ENCODE data around the gene TOMT. TPM values are rescaled to one million over a fixed set of nuclear protein-coding genes. Genes with fewer than 3 reads are reported as not detected.

Gene TOMT
- total RNA-seq, 2 experiments from 2014 or later: not detected

DNA sequence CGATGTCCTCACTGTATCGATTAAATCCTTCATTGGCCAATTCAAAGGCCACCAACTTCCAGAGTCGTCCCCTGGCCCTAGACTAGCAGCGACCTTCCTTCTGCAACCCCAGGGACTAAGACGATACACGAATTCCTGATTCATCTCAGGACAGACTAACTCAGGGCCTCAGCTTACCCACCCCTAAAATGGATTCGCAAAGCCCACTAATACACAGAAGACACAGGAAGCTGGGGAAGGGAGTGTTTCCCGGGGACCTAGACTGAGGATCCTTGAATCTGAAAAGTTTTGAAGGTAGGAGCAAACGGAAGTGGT, 3.1 kb upstream of the TOMT start:
- Mint-ChIP-seq H3K9me3 (no peaks in the 10 kb centered on the region), H3K27ac (peak overlapping the region; percentile 96), H3K4me1 (ENCODE audit: low read depth) (peaks cover 37% of the 10 kb centered on the region), H3K36me3 (ENCODE audit: low read depth) (peaks cover 15% of the 10 kb centered on the region), H3K27me3 (no peaks in the 10 kb centered on the region), H3K4me3 (peak overlapping the region; percentile 95)
- DNase-seq: no peak
- no peak for ATAC-seq
- TF ChIP-seq, protein P1, sequence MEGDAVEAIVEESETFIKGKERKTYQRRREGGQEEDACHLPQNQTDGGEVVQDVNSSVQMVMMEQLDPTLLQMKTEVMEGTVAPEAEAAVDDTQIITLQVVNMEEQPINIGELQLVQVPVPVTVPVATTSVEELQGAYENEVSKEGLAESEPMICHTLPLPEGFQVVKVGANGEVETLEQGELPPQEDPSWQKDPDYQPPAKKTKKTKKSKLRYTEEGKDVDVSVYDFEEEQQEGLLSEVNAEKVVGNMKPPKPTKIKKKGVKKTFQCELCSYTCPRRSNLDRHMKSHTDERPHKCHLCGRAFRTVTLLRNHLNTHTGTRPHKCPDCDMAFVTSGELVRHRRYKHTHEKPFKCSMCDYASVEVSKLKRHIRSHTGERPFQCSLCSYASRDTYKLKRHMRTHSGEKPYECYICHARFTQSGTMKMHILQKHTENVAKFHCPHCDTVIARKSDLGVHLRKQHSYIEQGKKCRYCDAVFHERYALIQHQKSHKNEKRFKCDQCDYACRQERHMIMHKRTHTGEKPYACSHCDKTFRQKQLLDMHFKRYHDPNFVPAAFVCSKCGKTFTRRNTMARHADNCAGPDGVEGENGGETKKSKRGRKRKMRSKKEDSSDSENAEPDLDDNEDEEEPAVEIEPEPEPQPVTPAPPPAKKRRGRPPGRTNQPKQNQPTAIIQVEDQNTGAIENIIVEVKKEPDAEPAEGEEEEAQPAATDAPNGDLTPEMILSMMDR (IDR thresholded peaks at IDR 0.05): no peak
- intact Hi-C loops (cut with micrococcal nuclease): no loop called here
- CTCF ChIA-PET: interaction anchor here (0.9 to 15.1 kb wide), 7 partner anchors 9 to 82 kb away, joined by 3 to 278 read pairs (median 4); partner anchors contain the start of gene ANAPC15
- POLR2A ChIA-PET: interaction anchor here (0.8 to 2.7 kb wide), 8 partner anchors 10 to 103 kb away, joined by 3 to 6 read pairs (median 4); partner anchors contain the start of gene ANAPC15

DNA sequence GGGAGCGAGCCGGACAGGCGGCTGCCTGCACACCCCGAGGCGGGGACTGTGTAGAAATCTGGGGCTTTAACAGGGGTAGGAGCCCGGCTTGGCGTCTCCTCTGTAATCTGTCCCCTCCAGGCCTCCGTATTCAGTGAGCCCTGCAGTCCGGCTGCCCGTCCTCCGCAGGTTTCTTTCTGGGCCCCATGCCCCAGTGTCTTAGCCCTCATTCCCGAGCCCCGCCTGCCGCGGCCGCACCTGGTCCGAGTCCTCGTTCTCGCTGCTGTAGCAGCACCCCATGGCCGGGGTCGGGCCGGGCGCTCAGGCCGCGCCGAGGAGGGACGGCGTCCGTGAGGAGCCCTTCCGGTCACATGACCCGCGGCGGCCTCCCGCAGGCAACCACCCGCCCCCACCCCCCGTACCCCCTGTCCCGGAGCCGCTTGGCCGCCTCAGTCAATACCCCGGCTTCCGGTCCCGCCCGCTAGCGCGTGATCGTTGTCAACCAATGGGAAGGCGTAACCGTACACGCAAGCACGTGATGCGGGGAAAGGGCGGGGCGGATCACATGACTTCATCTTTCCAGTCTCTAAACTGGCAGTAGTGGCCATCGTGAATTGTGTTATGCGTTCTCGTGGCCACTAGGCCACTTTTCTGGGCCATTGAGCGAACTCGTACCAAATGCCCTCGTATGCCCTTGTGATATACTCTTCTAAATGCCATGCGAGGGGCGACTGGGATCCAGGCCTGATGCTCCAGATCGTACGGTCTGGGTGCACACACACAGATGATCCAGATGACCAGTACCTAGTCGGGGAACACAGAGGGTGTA, 2.6 kb upstream of the TOMT start, which contains the start of gene LAMTOR1:
TSS of gene LAMTOR1 (minus strand) at position 352 of the 808 bp plus-strand sequence. CDS start at position 279, 73 bp downstream.
- H3K4me3 Mint-ChIP-seq: peak within 1 kb of the TSS; percentile 95

DNA sequence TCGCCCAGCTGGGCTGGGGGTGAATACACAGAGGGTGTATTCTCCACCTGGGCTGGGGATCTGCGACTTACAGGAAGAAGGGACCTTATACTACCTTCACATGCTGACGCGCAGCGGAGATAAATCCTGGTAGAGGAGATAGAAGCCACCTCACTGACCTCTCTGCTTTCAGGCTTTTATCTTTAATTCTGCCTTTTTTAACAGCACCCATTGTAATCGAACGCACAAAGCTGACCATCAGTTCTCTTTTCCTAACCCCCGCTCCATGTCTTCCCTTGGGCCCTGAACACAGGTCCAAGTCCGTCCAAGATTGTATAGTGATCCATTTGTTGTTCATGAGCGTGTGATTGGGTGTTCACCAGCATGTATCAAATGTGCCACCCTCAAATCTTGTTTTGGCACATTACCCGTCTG, 2.0 kb upstream of the TOMT start:
- ATAC-seq (no peak), DNase-seq (no peak)
- CTCF ChIA-PET: interaction anchor here (15.1 kb wide), 1 partner anchor 79 kb away, joined by 278 read pairs; no protein-coding TSS in a partner anchor
- H3K36me3 Mint-ChIP-seq (ENCODE audit: low read depth): peaks cover 12% of the 10 kb centered on the region
- peak overlapping the region; percentile 95 for H3K4me3 Mint-ChIP-seq
- H3K4me1 Mint-ChIP-seq (ENCODE audit: low read depth): peaks cover 37% of the 10 kb centered on the region
- POLR2A ChIA-PET: interaction anchor here (1.1 to 1.5 kb wide), 2 partner anchors 9 to 26 kb away, joined by 3 to 7 read pairs; partner anchors contain the start of gene ANAPC15
- TF ChIP-seq, protein P1 (IDR thresholded peaks at IDR 0.05): peak; percentile 64
- no peaks in the 10 kb centered on the region for H3K27me3 Mint-ChIP-seq
- H3K9me3 Mint-ChIP-seq: no peaks in the 10 kb centered on the region
- intact Hi-C loops (cut with micrococcal nuclease): no loop called here
- peak overlapping the region; percentile 96 for H3K27ac Mint-ChIP-seq

More for the DNA sequence above, 2.6 kb upstream of the TOMT start, which contains the start of gene LAMTOR1:
- POLR2A ChIA-PET: interaction anchor here (0.9 to 2.7 kb wide), 6 partner anchors 10 to 24 kb away, joined by 3 to 7 read pairs (median 5); partner anchors contain the start of gene ANAPC15
- peaks cover 37% of the 10 kb centered on the region for H3K4me1 Mint-ChIP-seq (ENCODE audit: low read depth)
- no peaks in the 10 kb centered on the region for H3K27me3 Mint-ChIP-seq
- TF ChIP-seq, protein P1 (IDR thresholded peaks at IDR 0.05): no peak
- peak; percentile 100 for DNase-seq
- ATAC-seq: peak; percentile 97
- CTCF ChIA-PET: interaction anchor here (1.0 to 15.1 kb wide), 6 partner anchors 9 to 81 kb away, joined by 3 to 278 read pairs (median 10); partner anchors contain the start of gene ANAPC15
- intact Hi-C loops (cut with micrococcal nuclease): no loop called here
- peaks cover 12% of the 10 kb centered on the region for H3K36me3 Mint-ChIP-seq (ENCODE audit: low read depth)
- no peaks in the 10 kb centered on the region for H3K9me3 Mint-ChIP-seq
- peak within 1 kb of the TSS; percentile 96 for H3K27ac Mint-ChIP-seq

DNA sequence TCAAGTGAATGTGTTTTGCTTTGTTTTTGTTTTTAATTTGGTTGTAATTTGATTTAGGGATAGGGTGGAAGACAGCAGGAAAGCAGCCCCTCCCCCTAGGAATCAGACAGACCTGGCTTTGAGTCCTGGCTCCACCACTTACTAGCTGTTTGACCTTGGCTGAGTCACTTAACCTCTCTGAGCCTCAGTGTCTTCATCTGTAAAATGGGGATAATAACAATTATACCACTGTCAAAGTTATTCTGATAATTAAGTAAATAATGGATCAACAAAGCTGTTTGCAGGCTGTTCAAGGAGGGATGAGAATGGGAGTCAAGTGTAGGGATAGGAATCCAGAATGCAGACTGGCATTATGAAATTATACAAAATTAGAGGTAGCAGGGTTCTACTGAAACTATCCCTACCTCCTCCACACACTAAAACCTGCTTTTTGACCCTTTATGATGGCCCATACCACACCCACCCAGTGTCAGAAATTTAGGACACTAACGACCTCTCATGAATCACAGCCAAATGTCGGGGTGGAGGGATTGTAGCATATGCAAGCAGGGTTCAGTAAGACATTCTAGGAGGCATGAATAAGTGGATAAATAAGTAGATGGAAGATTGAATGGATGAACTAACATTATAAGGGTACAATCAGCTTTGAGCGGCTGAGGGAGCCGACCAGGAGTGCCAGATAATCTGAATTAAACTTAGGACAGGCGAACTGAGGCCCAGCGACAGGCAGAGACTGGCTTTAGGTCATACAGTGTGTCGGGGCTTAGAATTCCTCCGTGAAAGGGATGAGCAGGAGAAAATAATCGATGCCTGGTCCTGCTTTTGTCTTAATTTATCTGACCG, 5.8 kb downstream of the TOMT start:
- intact Hi-C loops (cut with micrococcal nuclease): loop anchor here (1.0 kb wide), 1 partner anchor 31 kb away; the partner anchor contains the start of genes LRRC51 and NUMA1
- Mint-ChIP-seq H3K27ac (peak overlapping the region; percentile 99), H3K27me3 (no peaks in the 10 kb centered on the region), H3K4me3 (peak overlapping the region; percentile 95), H3K36me3 (ENCODE audit: low read depth) (peaks cover 7% of the 10 kb centered on the region), H3K4me1 (ENCODE audit: low read depth) (peaks cover 14% of the 10 kb centered on the region), H3K9me3 (no peaks in the 10 kb centered on the region)
- DNase-seq (no peak), ATAC-seq (no peak)
- TF ChIP-seq, protein P1 (IDR thresholded peaks at IDR 0.05): no peak
- POLR2A ChIA-PET: interaction anchor here (0.7 to 3.6 kb wide), 7 partner anchors 10 to 1313 kb away, joined by 3 to 25 read pairs (median 5); partner anchors contain the start of genes RNF121 and XNDC1N
- CTCF ChIA-PET: interaction anchor here (1.1 to 1.6 kb wide), 7 partner anchors 9 to 319 kb away, joined by 3 to 10 read pairs (median 4); no protein-coding TSS in a partner anchor
